Measurements from ENCODE around the gene GLYR1.

Gene GLYR1

DNA sequence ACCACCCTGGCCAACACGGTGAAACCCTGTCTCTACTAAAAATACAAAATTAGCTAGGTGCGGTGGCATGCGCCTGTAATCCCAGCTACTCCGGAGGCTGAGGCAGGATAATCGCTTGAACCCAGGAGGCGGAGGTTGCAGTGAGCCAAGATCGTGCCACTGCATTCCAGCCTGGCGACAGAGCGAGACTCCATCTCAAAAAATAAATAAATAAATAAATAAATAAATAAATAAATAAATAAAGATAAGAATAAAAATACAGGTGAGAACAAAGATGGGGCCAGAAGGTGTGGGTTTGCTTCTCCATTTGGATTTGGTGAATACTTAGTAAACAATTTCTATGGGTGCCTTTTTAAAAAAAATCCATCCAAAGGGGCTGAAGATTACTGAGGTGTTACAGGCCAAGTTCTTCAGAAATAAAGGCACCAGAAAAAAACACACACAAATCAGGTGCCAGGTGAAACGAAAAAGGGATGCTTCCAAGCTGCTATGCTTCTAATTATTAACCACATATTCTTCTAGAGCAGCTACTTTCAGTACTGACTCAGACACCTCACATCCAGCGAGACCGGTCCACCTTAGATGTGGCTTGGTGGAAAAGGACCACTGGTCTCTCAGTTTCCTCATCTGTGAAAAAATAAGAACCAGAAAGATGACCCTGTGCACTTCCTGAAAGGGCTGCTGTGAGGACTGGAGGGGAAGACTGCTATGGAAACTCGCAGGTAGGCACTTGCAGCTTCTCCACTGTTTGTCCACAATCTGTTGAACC, 9.2 kb downstream of the GLYR1 start:
- Mint-ChIP-seq H3K4me1 (peaks cover 15% of the 10 kb centered on the region), H3K4me3 (no peak overlapping the region), H3K27ac (peak overlapping the region; percentile 58), H3K9me3 (no peaks in the 10 kb centered on the region), H3K36me3 (peaks cover 100% of the 10 kb centered on the region)
- DNase-seq (ENCODE audit: low spot score in 2 of 2): no peak
- ATAC-seq: no peak

DNA sequence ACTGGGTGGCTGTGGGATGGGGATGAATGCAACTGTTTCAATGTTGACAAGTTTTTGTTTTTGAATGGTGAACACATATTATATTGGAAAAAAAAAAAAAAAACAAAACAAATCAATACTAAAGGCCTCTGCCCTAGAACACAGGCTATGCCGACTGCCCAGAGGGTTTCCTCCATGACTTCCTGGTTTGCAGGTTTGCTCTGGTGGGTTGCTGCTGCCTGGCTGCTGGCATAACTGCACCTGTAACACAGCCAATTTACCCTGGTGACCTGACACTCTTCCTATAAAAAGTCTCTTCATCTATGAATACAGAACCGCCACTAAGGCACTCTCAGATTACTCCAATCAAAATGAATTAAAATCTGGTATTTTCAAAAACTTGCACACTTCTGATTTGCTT, 10.4 kb downstream of the GLYR1 start:
- Mint-ChIP-seq H3K4me1 (peaks cover 20% of the 10 kb centered on the region), H3K4me3 (no peak overlapping the region), H3K27ac (peak overlapping the region; percentile 63), H3K9me3 (no peaks in the 10 kb centered on the region), H3K36me3 (peaks cover 100% of the 10 kb centered on the region)
- ATAC-seq (no peak), DNase-seq (ENCODE audit: low spot score in 2 of 2) (no peak)

GRCh38 chr16:4833584-4833983, 13.5 kb downstream of the GLYR1 start:
- peaks cover 29% of the 10 kb centered on the region for H3K4me1 Mint-ChIP-seq
- H3K4me3 Mint-ChIP-seq: no peak overlapping the region
- DNase-seq (ENCODE audit: low spot score in 2 of 2): no peak
- peaks cover 100% of the 10 kb centered on the region for H3K36me3 Mint-ChIP-seq
- no peaks in the 10 kb centered on the region for H3K9me3 Mint-ChIP-seq
- ATAC-seq: no peak
- no peak overlapping the region for H3K27ac Mint-ChIP-seq

GRCh38 chr16:4832698-4833343, 14.3 kb downstream of the GLYR1 start:
- no peak for ATAC-seq
- no peak for DNase-seq (ENCODE audit: low spot score in 2 of 2)
- H3K4me3 Mint-ChIP-seq: no peak overlapping the region
- peaks cover 29% of the 10 kb centered on the region for H3K4me1 Mint-ChIP-seq
- H3K36me3 Mint-ChIP-seq: peaks cover 100% of the 10 kb centered on the region
- H3K9me3 Mint-ChIP-seq: no peaks in the 10 kb centered on the region
- H3K27ac Mint-ChIP-seq: no peak overlapping the region

- H3K4me1 Mint-ChIP-seq: peaks cover 24% of the 10 kb centered on the region
- H3K9me3 Mint-ChIP-seq: no peaks in the 10 kb centered on the region
- H3K27ac Mint-ChIP-seq: peak overlapping the region; percentile 39
- H3K36me3 Mint-ChIP-seq: peaks cover 100% of the 10 kb centered on the region
- DNase-seq (ENCODE audit: low spot score in 2 of 2): no peak
- no peak for ATAC-seq
- no peak overlapping the region for H3K4me3 Mint-ChIP-seq
Observed at GRCh38 chr16:4831616-4832015, 15.5 kb downstream of the GLYR1 start.

DNA sequence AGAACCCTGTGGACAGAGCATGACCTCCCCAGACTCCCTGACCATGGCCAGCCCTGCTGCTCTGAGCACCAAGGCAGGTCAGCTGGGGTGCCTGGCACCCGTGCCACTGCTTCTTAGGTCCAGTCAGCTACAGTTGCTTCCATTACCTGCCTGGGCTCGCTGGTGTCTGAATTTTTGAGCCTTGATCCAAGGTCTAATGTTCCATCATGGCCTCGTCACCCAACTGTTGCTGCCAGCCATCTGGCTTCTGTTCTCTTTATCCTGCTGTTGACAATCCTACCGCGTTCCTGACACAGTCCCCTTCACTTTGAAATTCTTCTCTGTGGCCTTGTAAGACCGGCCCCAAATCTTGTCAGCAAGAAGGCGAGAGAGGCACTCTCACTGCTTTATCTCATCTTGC, 16.7 kb downstream of the GLYR1 start:
- Mint-ChIP-seq H3K27ac (no peak overlapping the region), H3K36me3 (peaks cover 100% of the 10 kb centered on the region), H3K4me3 (no peak overlapping the region), H3K4me1 (peaks cover 19% of the 10 kb centered on the region), H3K9me3 (no peaks in the 10 kb centered on the region)
- ATAC-seq (no peak), DNase-seq (ENCODE audit: low spot score in 2 of 2) (no peak)

DNA sequence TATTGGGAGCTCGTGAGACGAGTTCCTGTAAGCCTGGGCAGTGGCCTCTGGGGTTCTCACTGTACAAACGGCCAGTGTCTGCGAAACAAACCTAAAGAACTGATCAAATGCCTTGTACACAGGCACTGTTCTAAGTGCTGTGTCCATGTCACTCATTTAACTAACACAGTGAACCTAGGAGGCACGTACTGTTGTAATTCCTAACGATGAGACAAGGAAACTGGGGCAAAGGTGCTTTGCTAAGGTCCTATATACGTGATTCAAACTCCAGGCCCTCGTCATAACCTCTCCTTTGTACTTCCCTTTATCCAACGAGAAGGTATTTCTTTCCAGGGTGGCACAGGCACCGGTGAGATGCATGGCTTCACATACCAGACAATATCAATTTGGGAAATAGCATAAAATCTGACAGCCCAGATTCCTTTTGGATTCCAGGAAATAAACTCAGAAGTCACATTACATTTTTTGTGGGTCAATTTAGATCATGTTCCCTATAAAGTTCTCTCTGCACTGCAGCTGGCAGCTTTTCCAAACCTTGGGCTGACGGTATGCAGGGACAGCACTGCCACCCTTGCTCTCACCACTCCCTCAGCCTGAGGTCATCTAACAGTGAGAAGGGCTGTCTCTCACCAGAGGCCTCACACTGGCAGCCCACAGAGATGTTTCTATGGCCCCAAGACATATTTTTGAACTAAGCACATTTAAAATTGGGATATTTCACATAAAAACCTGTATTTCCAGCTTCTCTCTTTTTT, 18.3 kb downstream of the GLYR1 start:
- Mint-ChIP-seq H3K9me3 (no peaks in the 10 kb centered on the region), H3K27ac (no peak overlapping the region), H3K4me3 (no peak overlapping the region), H3K36me3 (peaks cover 100% of the 10 kb centered on the region), H3K4me1 (peaks cover 26% of the 10 kb centered on the region)
- DNase-seq (ENCODE audit: low spot score in 2 of 2) (no peak), ATAC-seq (no peak)

GRCh38 chr16:4826980-4827379, 20.1 kb downstream of the GLYR1 start:
- Mint-ChIP-seq H3K4me3 (no peak overlapping the region), H3K9me3 (no peaks in the 10 kb centered on the region), H3K4me1 (peaks cover 24% of the 10 kb centered on the region), H3K27ac (no peak overlapping the region), H3K36me3 (peaks cover 100% of the 10 kb centered on the region)
- ATAC-seq (no peak), DNase-seq (ENCODE audit: low spot score in 2 of 2) (no peak)

DNA sequence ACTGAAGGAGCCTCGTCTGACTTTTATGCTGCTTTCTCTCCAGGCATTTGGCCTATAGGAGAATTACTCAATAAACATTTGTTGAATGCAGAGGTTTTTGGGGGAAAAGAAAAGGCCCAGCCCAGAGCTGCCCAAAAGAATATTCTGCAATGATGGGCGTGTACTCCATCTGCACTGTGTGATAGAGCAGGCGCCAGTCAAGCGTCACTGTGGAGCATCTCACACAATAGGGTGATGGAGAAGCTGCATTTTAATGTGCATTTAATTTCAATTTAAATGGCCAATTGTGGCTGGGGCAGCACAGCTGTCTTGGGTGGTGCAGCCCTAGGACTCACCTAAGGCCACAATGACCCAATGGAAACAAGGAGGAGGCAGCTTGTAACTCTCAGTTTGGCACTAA, 20.6 kb downstream of the GLYR1 start:
- no peak overlapping the region for H3K4me3 Mint-ChIP-seq
- no peaks in the 10 kb centered on the region for H3K9me3 Mint-ChIP-seq
- no peak for ATAC-seq
- DNase-seq (ENCODE audit: low spot score in 2 of 2): no peak
- peaks cover 19% of the 10 kb centered on the region for H3K4me1 Mint-ChIP-seq
- no peak overlapping the region for H3K27ac Mint-ChIP-seq
- H3K36me3 Mint-ChIP-seq: peaks cover 100% of the 10 kb centered on the region

- ATAC-seq: no peak
Observed at GRCh38 chr16:4825196-4825595, 21.9 kb downstream of the GLYR1 start.

DNA sequence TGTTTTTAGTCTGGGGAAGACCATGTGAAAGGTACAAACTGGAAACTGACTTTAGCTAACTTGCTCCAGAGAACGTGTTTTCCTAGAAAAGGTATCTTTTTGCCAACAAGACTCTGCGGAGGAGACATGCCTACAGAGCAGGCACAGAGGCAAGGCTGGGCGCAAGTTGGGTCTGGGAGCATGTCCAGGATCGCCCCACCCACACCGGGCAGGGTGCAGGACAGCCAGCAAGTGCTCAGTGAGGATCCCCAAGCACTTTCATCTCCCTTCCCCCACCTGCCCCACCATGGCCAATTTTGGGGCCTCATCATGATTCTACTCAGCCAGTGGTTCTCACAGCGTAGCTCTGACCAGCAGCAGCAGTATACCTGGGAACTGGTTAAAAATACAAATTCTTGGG, 26.4 kb downstream of the GLYR1 start:
- DNase-seq (ENCODE audit: low spot score in 2 of 2) (no peak), ATAC-seq (no peak)
- H3K4me3 Mint-ChIP-seq: no peak overlapping the region
- no peaks in the 10 kb centered on the region for H3K9me3 Mint-ChIP-seq
- peak overlapping the region; percentile 68 for H3K27ac Mint-ChIP-seq
- H3K36me3 Mint-ChIP-seq: peaks cover 100% of the 10 kb centered on the region
- peaks cover 8% of the 10 kb centered on the region for H3K4me1 Mint-ChIP-seq

More at GRCh38 chr16:4825196-4825595, 21.9 kb downstream of the GLYR1 start:
- Mint-ChIP-seq H3K36me3 (peaks cover 100% of the 10 kb centered on the region), H3K4me3 (no peak overlapping the region), H3K9me3 (no peaks in the 10 kb centered on the region), H3K4me1 (peaks cover 8% of the 10 kb centered on the region), H3K27ac (peak overlapping the region; percentile 43)
- DNase-seq (ENCODE audit: low spot score in 2 of 2): no peak

DNA sequence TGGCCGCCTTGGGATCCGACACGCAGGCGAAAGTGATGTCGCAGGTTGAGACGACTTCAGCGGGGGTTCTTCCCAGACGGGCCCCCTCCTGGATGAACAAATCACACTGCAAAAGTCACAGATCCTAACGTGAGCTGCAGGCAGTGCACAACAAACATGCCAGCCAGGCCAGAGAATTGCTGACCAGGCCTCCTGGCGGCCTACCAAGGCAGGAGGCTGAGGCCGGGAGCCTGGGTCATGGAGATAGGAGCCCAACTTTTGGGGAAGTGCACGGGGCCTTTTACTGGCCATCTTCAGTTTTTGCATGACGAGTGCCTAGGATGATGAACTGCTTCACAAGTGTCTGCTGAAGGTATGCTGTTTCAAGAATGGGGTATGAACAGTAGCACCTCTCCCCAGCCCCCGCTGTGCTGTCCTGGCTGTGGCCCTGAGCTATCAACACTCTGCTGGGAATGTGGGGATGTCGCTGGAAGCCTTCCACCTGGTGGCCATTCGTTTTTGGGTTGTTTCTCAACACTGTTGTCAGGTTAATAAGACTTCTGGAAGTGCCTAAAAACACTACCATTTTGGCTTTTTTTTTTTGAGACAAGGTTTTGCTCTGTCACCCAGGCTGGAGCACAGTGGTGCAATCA, 32.4 kb downstream of the GLYR1 start:
- Mint-ChIP-seq H3K4me3 (no peak overlapping the region), H3K4me1 (peaks cover 7% of the 10 kb centered on the region), H3K36me3 (peaks cover 100% of the 10 kb centered on the region), H3K9me3 (no peaks in the 10 kb centered on the region), H3K27ac (no peak overlapping the region)
- ATAC-seq (no peak), DNase-seq (ENCODE audit: low spot score in 2 of 2) (no peak)

DNA sequence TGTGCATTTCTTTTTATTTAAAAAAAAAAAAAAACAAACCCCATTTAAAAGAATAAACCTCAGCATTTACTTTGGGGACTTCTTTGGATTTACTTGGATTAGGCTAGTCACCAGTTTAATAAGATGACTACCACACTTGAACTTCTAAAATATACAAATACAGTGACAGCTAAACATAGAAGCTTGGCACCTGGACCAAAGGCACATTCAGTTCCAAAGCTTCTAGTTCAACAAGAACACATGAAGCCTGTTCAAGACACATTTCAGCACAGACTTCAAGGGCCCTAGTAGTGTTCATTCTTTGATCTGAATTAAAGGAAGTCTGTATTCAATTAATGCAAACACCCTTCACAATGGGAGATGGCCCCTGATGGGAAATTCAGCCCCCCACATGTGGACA, 33.0 kb downstream of the GLYR1 start:
- Mint-ChIP-seq H3K36me3 (peaks cover 100% of the 10 kb centered on the region), H3K9me3 (no peaks in the 10 kb centered on the region), H3K4me3 (no peak overlapping the region), H3K4me1 (peaks cover 7% of the 10 kb centered on the region), H3K27ac (no peak overlapping the region)
- DNase-seq (ENCODE audit: low spot score in 2 of 2) (no peak), ATAC-seq (no peak)

- Mint-ChIP-seq H3K27ac (no peak overlapping the region), H3K4me1 (peaks cover 7% of the 10 kb centered on the region), H3K9me3 (no peaks in the 10 kb centered on the region), H3K36me3 (peaks cover 100% of the 10 kb centered on the region), H3K4me3 (no peak overlapping the region)
- DNase-seq (ENCODE audit: low spot score in 2 of 2) (no peak), ATAC-seq (no peak)
Observed at GRCh38 chr16:4813251-4814003, 33.7 kb downstream of the GLYR1 start.

DNA sequence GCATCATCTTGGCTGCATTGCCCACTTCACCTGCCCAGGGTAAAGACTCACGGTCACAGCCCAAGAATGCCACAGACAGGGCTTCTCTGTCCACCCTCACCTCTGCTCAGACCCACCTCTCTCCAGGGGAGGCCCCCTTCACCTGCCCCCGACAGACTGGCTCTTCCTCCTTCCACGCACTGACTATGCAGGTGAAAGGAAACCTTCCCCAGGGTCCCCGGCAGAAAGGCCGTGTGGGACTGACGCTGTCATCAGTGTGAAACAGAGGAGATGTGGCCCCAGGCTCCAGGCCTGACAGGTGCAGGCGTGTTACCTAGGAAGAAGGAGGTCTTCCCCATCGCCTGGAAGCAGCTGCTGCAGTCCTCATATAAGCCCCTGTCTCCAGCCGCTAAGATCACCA, 35.3 kb downstream of the GLYR1 start:
- Mint-ChIP-seq H3K9me3 (no peaks in the 10 kb centered on the region), H3K36me3 (peaks cover 100% of the 10 kb centered on the region), H3K27ac (no peak overlapping the region), H3K4me3 (no peak overlapping the region), H3K4me1 (peaks cover 7% of the 10 kb centered on the region)
- ATAC-seq (peak; percentile 19), DNase-seq (ENCODE audit: low spot score in 2 of 2) (no peak)

Data from stimulated activated effector memory CD8-positive, alpha-beta T cell treated with anti-CD3 and anti-CD28 coated beads, Interleukin-12 subunit alpha, Interleukin-12 subunit beta, amount 100 ng/mL, for 72 hours (primary cell).